ENCODE data around the gene PIM3.

The PIM3 gene

GRCh38 chr22:49964136-49965090 lies 3.8 kb downstream of the PIM3 start:
- H3K4me1 Mint-ChIP-seq, result peaks cover 31% of the 10 kb centered on the region
- peaks cover 65% of the 10 kb centered on the region for H3K36me3 Mint-ChIP-seq (ENCODE audit: insufficient read depth)
- ATAC-seq (replicated peaks; ENCODE audit: extremely low read depth, poor library complexity, severe bottlenecking), result peak; percentile 9
- DNase-seq (ENCODE audit: low spot score in 2 of 2), result peak in 1 of 2 donors; percentile 51
- peak overlapping the region; percentile 96 for H3K27ac Mint-ChIP-seq (ENCODE audit: low read depth)
- no peaks in the 10 kb centered on the region for H3K9me3 Mint-ChIP-seq
- H3K4me3 Mint-ChIP-seq, result peak overlapping the region; percentile 94
- no peaks in the 10 kb centered on the region for H3K27me3 Mint-ChIP-seq

- H3K4me1 Mint-ChIP-seq, result peaks cover 31% of the 10 kb centered on the region
- no peaks in the 10 kb centered on the region for H3K27me3 Mint-ChIP-seq
- no peaks in the 10 kb centered on the region for H3K9me3 Mint-ChIP-seq
- no peak for DNase-seq (ENCODE audit: low spot score in 2 of 2)
- H3K27ac Mint-ChIP-seq (ENCODE audit: low read depth), result peak overlapping the region; percentile 96
- H3K36me3 Mint-ChIP-seq (ENCODE audit: insufficient read depth), result peaks cover 64% of the 10 kb centered on the region
- ATAC-seq (replicated peaks; ENCODE audit: extremely low read depth, poor library complexity, severe bottlenecking), result no peak
- peak overlapping the region; percentile 94 for H3K4me3 Mint-ChIP-seq
Observed at GRCh38 chr22:49965091-49966040, 4.8 kb downstream of the PIM3 start.

GRCh38 chr22:49966041-49966773 lies 5.6 kb downstream of the PIM3 start:
- peaks cover 38% of the 10 kb centered on the region for H3K4me1 Mint-ChIP-seq

GRCh38 chr22:49966774-49967705 lies 6.5 kb downstream of the PIM3 start:
- Mint-ChIP-seq H3K9me3 (no peaks in the 10 kb centered on the region), H3K27ac (ENCODE audit: low read depth) (peak overlapping the region; percentile 90), H3K4me1 (peaks cover 32% of the 10 kb centered on the region), H3K4me3 (peak overlapping the region; percentile 23), H3K27me3 (no peaks in the 10 kb centered on the region), H3K36me3 (ENCODE audit: insufficient read depth) (peaks cover 66% of the 10 kb centered on the region)
- DNase-seq (ENCODE audit: low spot score in 2 of 2) (no peak), ATAC-seq (replicated peaks; ENCODE audit: extremely low read depth, poor library complexity, severe bottlenecking) (no peak)

More at GRCh38 chr22:49966041-49966773, 5.6 kb downstream of the PIM3 start:
- DNase-seq (ENCODE audit: low spot score in 2 of 2) (no peak), ATAC-seq (replicated peaks; ENCODE audit: extremely low read depth, poor library complexity, severe bottlenecking) (no peak)
- no peaks in the 10 kb centered on the region for H3K27me3 Mint-ChIP-seq
- no peak overlapping the region for H3K4me3 Mint-ChIP-seq
- H3K9me3 Mint-ChIP-seq, result no peaks in the 10 kb centered on the region
- peaks cover 72% of the 10 kb centered on the region for H3K36me3 Mint-ChIP-seq (ENCODE audit: insufficient read depth)
- H3K27ac Mint-ChIP-seq (ENCODE audit: low read depth), result peak overlapping the region; percentile 96

- Mint-ChIP-seq H3K4me1 (peaks cover 32% of the 10 kb centered on the region), H3K36me3 (ENCODE audit: insufficient read depth) (peaks cover 59% of the 10 kb centered on the region), H3K4me3 (peak overlapping the region; percentile 23), H3K27ac (ENCODE audit: low read depth) (peak overlapping the region; percentile 90), H3K9me3 (no peaks in the 10 kb centered on the region), H3K27me3 (no peaks in the 10 kb centered on the region)
- ATAC-seq (replicated peaks; ENCODE audit: extremely low read depth, poor library complexity, severe bottlenecking) (no peak), DNase-seq (ENCODE audit: low spot score in 2 of 2) (no peak)
Observed at GRCh38 chr22:49967706-49968208, 7.2 kb downstream of the PIM3 start.

GRCh38 chr22:49968313-49968830 lies 7.8 kb downstream of the PIM3 start:
- peaks cover 52% of the 10 kb centered on the region for H3K36me3 Mint-ChIP-seq (ENCODE audit: insufficient read depth)
- no peaks in the 10 kb centered on the region for H3K9me3 Mint-ChIP-seq
- H3K27me3 Mint-ChIP-seq, result no peaks in the 10 kb centered on the region
- ATAC-seq (replicated peaks; ENCODE audit: extremely low read depth, poor library complexity, severe bottlenecking) (no peak), DNase-seq (ENCODE audit: low spot score in 2 of 2) (no peak)
- no peak overlapping the region for H3K27ac Mint-ChIP-seq (ENCODE audit: low read depth)
- no peak overlapping the region for H3K4me3 Mint-ChIP-seq
- peaks cover 31% of the 10 kb centered on the region for H3K4me1 Mint-ChIP-seq

- ATAC-seq (replicated peaks; ENCODE audit: extremely low read depth, poor library complexity, severe bottlenecking), result no peak
- Mint-ChIP-seq H3K27me3 (no peaks in the 10 kb centered on the region), H3K4me1 (peaks cover 24% of the 10 kb centered on the region), H3K9me3 (no peaks in the 10 kb centered on the region), H3K27ac (ENCODE audit: low read depth) (no peak overlapping the region), H3K36me3 (ENCODE audit: insufficient read depth) (peaks cover 46% of the 10 kb centered on the region), H3K4me3 (no peak overlapping the region)
- DNase-seq (ENCODE audit: low spot score in 2 of 2), result no peak
Observed at GRCh38 chr22:49968831-49969661, 8.5 kb downstream of the PIM3 start.

- H3K9me3 Mint-ChIP-seq, result no peaks in the 10 kb centered on the region
- peaks cover 22% of the 10 kb centered on the region for H3K4me1 Mint-ChIP-seq
- no peaks in the 10 kb centered on the region for H3K27me3 Mint-ChIP-seq
- peaks cover 37% of the 10 kb centered on the region for H3K36me3 Mint-ChIP-seq (ENCODE audit: insufficient read depth)
- peak overlapping the region; percentile 88 for H3K27ac Mint-ChIP-seq (ENCODE audit: low read depth)
- peak overlapping the region; percentile 69 for H3K4me3 Mint-ChIP-seq
- DNase-seq (ENCODE audit: low spot score in 2 of 2), result no peak
- no peak for ATAC-seq (replicated peaks; ENCODE audit: extremely low read depth, poor library complexity, severe bottlenecking)
Observed at GRCh38 chr22:49969751-49970527, 9.4 kb downstream of the PIM3 start.

GRCh38 chr22:49970528-49971231 lies 10.1 kb downstream of the PIM3 start:
- Mint-ChIP-seq H3K9me3 (no peaks in the 10 kb centered on the region), H3K27ac (ENCODE audit: low read depth) (peak overlapping the region; percentile 88), H3K4me1 (peaks cover 29% of the 10 kb centered on the region), H3K27me3 (no peaks in the 10 kb centered on the region), H3K4me3 (peak overlapping the region; percentile 69), H3K36me3 (ENCODE audit: insufficient read depth) (peaks cover 36% of the 10 kb centered on the region)
- ATAC-seq (replicated peaks; ENCODE audit: extremely low read depth, poor library complexity, severe bottlenecking) (peak; percentile 89), DNase-seq (ENCODE audit: low spot score in 2 of 2) (peak; percentile 77 to 91)

All from central memory CD8-positive, alpha-beta T cell (primary cell).